ENCODE results near the gene HYDIN. TPM values are rescaled to one million over a fixed set of nuclear protein-coding genes. Genes with fewer than 3 reads are reported as not detected.
"Not testable (repeated sequence)": the region's sequence is repeated elsewhere in the genome, so short reads cannot be mapped to it uniquely, and the experiment has no call there.

Gene HYDIN
- polyA plus RNA-seq, 1 donor: 18.6 TPM

DNA sequence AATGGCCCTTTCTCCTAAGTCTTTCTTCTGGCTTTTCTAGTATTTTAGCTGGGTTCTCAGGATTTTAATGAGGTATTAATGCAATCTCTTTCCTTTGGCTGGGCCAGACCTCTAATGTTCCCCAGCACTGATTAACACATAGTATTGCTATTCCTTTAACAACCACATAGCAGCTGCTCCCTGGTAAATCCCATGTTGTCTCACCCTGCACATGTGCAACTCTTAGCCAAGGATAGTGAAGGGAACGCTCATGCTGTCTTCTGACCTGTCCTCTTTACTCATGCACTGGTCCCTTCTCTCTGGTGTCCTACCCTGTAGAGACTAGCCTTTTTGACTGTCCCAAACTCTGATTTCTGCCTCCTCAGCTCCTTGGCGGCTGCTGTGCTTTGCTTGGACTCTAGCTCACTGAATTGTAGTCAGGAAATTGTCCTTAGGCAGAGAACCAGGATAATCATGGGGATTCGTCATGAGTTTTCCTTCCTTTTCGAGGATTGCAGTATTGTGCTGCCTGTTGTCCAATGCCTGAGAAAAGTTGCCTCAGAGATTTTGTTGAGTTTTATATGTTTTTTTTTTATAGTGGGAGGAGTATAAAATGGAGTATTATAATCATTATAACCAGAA lies 406.9 kb downstream of the HYDIN start:
- not testable (repeated sequence) for DNase-seq

GRCh38 chr16:70822734-70823133 lies 407.8 kb downstream of the HYDIN start:
- not testable (repeated sequence) for DNase-seq

DNA sequence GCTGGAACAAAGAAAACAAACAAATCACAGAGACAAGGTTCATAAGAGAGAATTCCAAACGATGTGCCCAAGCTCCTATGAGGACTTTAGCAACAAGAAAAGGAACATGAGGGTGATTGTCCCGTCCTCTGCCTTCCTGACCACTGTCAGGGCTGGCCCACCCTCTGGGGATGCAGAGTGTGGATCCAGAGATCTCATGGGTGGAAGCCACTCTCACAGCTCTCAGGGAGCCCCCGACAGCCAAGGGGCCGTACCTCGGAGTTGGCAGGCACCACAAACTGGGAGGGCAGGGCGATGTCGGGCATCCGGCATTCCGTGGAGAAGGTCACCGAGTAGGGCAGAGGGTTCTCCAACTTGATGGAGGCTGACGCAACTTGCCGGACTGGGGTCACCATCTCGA lies 412.4 kb downstream of the HYDIN start:
- not testable (repeated sequence) for DNase-seq

GRCh38 chr16:70809392-70810060 lies 421.0 kb downstream of the HYDIN start:
- DNase-seq: no peak

DNA sequence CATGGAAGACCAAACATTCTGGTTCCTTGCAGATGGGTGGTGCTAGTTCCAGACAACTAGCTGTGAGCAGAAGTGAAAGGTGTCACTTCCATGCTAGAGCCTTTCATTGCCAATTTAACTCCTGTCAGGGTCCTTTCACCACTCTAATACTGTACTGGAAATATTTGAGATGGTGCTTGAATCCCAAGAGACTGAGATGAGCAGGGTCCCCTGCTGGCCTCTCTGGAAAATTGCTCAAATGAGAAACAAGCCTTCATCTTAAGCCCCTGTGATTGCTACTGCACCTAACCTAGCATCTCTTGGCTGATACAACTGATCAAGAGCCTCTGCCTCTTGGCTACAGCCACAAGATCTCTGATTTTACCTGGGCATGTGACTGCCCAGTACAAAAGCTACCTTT lies 422.2 kb downstream of the HYDIN start:
- DNase-seq: no peak

GRCh38 chr16:70805787-70806186 lies 424.7 kb downstream of the HYDIN start:
- no peak for DNase-seq

DNA sequence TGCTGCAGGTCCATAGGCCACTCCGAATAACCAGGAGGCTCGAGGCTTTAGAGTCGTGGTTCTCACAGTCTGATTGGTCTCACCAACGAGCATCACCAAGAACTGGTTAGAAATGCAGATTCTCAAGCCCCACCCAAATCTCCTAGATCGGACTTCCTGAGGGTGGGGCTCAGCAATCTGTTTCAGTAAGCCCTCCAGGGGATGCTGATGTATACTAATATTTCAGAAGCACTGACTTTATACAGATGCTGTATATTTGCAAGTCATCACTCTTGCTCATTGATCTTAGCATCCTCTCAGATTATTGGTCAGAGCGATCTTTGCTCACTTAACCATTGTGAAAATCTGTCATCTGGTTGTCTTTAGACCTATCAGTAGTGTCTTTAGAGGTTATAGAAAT lies 425.1 kb downstream of the HYDIN start:
- DNase-seq: no peak

DNA sequence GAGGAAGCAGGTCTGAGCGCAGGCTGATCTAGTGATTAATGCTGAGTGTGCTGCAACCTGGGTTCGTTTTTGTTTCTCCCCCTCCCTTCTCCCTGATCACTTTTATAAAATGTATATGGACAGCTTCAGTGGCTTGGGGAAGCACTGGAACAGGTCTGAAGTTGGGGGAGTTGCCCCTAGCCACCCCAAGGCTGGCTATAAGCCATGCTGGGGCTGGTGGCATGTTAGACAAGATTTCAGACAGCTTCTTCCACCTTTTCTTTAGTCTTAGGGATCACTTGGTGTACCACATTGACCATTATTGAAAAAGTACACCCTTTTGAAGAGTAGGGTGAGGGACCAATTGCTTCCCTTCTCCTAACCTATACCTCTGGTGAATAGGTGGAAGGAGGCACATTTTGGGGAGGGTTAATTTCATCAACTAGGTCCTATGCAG lies 425.8 kb downstream of the HYDIN start:
- no peak for DNase-seq

DNA sequence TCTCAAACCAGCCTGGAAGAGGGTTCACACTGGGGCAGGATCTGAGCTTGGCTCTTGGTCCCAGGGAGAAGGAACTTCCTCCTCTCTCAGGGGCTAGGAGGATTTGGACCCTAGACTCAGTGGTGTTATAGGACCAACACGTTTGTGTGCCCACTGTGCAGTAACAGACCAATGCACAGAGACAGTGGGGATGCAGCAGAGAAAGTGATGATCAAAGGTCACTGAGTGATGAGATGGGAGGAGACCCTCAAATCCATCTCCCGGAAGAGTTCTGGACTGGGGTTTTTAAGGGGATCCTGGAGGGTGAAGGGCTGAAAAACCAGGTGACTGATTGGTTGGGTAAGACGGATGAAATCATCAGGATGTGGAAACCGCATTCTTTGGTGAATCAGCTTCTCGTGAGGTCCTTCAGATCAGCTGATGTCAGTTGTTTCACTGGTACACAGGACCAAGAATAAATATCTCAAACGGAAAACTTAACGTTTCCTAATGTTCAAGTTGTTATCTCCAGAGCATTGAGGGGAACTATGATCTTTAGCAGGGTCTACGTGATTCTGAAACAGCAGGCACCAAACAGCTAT lies 426.3 kb downstream of the HYDIN start:
- no peak for DNase-seq

DNA sequence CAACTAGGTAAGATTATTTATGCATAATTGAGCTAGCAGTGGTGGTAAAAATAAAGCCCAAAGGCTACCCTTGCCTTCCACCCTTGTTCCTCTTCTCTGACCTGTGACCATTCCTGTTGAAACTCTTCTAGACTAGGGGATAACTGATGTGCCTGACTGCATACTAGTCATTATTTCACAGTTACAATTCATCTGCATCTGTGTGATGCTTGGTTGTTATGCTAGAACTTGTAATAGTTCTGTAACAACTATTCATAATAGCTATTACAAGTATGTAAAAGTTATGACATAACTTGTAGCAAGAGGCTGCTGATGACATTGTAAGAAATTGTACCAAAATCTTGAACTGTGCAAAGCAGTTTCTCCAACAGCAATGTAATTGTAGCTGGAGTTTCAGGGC lies 427.2 kb downstream of the HYDIN start:
- DNase-seq: no peak

DNA sequence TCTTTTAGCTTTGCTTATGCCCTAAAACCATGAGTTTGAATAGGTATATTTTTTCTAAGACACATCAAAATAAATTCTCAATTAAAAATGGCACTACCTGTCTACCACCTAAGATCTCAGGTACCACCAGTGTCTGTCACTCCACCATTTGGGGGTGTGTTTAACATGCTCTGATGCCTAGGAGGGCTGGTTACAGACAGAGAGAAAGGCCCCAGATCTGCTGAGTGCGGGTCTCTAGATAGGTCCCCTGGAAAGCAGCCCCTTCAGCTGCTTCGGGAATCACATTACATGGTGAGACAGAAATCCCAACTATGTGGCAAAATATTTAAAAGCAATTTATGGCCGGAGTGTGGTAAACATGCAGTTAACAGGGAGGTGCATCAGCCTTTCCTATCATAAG lies 428.9 kb downstream of the HYDIN start:
- DNase-seq: no peak

DNA sequence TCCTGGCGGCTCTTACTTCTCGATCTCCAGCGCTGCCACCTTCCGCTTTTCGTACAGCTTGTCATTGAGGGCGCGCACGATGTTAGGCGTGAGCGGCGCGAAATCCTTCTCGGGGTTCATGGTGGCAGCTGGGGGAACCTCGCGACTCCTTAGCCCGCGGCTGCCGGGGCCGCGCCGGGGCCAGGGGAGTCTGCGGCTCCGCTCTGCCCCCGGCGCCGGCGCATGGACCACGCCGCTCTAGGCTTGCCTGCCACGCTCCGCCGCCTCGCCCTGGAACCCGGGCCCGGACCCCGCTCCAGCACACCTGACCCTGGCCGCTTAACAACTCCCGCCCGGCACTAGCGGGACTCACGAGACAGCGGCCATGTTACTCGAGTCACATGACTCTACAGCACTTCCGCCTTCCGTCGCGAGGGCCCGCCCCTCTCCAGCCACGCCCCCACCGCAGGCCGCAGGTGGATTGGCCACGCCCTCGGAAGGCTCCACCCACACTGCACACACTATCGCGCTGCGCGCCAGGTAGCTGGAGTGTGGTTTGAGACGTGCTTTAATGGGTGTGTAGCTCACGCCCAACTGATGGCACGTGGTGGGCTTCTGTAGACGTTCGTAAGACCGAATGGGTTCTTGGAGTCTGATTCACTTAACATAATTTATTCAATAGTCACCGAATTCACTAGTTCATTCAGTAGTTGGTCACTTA lies 429.6 kb downstream of the HYDIN start, which contains the start of gene VAC14:
TSS of gene VAC14 (minus strand) at position 378 of the 700 bp plus-strand sequence. CDS start at position 120, 258 bp downstream.
- peak; percentile 84 for DNase-seq

GRCh38 chr16:70800311-70800710 lies 430.2 kb downstream of the HYDIN start:
- DNase-seq: no peak

- DNase-seq: no peak
Observed at GRCh38 chr16:70796301-70796700, 434.2 kb downstream of the HYDIN start.

GRCh38 chr16:70795296-70795912 lies 435.1 kb downstream of the HYDIN start:
- DNase-seq: no peak

DNA sequence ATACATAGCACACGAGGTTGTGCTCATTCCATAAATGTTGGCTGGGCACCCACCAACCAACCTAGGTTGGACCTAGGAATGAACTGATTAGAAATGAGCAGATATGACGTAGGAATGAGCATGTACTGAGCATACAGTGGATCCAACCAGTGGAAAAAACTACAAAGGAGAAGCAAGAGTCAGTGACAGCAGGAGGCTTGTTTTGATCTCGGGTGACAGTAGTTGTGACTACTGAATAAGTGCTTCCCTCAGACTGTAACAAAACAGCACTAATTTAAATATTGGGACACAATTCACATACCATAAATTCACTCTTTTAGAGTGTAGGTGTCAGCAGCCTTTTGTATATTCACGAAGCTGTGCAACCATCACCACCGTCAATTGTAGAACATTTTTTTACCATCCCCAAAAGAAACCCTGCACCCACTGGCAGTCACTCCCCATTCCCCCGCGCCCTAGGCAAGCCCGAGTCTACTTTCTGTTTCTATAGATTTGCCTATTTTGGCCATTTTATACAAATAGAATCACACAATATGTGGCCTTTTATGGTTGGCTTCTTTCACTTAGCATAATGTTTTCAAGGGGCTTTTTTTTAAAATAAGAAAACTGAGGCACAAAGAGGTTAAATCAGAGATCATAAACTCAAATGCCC lies 436.5 kb downstream of the HYDIN start:
- DNase-seq: no peak

GRCh38 chr16:70790815-70791214 lies 439.7 kb downstream of the HYDIN start:
- DNase-seq: no peak

GRCh38 chr16:70789595-70790447 lies 440.7 kb downstream of the HYDIN start:
- DNase-seq: no peak

GRCh38 chr16:70788668-70789594 lies 441.6 kb downstream of the HYDIN start:
- peak; percentile 70 for DNase-seq
